ENCODE data around the gene HEYL. TPM values are rescaled to one million over a fixed set of nuclear protein-coding genes. Genes with fewer than 3 reads are reported as not detected.
A peak's percentile ranks its signal among the peaks of the same experiment; 100 is the strongest.

HEYL gene
- total RNA-seq, 2 donors from 2014 or later = 28.1 to 35.4 TPM

DNA sequence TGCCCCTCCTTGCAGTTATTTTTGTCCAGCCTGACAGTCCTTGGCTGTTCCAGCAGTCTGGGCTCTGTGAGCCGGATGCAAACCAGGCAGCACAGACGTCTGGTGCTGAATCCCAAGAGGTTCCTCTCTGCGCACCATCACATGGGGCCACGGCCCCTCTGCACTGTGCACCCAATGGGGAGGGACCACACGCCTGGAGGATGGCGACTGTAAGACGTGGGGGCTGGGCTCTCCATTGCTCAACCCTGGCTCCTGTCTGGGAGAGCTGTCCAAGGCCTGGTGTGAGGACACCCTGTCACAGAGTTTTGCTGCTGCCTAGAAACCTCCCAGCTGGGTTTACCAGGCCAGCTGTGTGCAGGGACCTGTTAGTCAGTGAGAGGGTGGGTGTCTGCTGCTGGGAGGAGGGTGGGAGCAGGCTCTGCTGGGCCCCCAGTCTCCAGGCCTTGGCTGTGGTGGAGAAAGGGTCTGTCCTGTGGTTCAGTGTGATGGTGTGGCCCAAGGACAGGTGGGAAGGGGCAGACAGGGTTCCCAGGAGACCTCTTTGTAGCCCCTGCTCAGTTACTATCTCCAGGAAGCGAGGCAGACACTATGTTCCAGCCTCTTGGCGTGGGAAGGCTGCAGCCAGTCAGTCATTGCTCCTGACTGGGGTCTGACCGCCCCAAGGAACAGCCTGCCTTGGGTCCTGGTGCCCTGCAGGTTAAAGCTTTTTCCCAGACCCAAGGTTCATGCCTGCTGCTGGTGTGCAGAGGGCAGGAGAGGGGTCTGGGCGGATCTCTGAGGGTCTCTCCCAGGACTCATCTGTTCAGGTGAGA, 13.8 kb downstream of the HEYL start:
- TF ChIP-seq, protein P1, sequence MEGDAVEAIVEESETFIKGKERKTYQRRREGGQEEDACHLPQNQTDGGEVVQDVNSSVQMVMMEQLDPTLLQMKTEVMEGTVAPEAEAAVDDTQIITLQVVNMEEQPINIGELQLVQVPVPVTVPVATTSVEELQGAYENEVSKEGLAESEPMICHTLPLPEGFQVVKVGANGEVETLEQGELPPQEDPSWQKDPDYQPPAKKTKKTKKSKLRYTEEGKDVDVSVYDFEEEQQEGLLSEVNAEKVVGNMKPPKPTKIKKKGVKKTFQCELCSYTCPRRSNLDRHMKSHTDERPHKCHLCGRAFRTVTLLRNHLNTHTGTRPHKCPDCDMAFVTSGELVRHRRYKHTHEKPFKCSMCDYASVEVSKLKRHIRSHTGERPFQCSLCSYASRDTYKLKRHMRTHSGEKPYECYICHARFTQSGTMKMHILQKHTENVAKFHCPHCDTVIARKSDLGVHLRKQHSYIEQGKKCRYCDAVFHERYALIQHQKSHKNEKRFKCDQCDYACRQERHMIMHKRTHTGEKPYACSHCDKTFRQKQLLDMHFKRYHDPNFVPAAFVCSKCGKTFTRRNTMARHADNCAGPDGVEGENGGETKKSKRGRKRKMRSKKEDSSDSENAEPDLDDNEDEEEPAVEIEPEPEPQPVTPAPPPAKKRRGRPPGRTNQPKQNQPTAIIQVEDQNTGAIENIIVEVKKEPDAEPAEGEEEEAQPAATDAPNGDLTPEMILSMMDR (IDR thresholded peaks at IDR 0.05) = no peak
- no peaks in the 10 kb centered on the region for H3K9me3 ChIP-seq
- peaks cover 0 to 54% of the 10 kb centered on the region in 2 donors for H3K4me1 ChIP-seq
- peak; percentile 95 for DNase-seq (ENCODE audit: low spot score)
- H3K4me3 ChIP-seq = no peak overlapping the region
- peaks cover 44% of the 10 kb centered on the region for H3K36me3 ChIP-seq
- no peaks in the 10 kb centered on the region for H3K27me3 ChIP-seq
- H3K27ac ChIP-seq = peak overlapping the region; percentile 76 to 80

DNA sequence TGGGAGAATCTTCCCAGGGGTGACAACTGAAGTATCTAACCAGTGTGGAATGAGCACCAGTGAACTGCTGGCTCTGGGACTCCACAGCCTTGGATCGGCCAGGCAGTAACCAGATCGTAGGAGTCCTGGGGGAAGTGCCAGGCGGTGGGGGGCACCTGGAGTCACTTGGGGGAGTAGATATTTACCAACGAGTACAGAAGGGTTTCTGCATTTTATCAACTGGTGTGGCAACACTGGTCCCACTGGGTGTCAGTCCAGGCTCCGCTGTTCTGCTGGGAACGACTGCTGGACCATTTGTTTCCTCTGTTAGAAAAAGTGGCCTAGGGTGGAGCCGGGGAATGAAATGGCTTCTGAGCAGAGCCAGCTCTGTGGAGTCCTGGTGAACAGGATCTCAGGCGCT, 14.4 kb downstream of the HEYL start:
- DNase-seq (ENCODE audit: low spot score) = no peak
- Histone ChIP-seq H3K4me1 (peaks cover 0 to 54% of the 10 kb centered on the region in 2 donors), H3K27me3 (no peaks in the 10 kb centered on the region), H3K9me3 (no peaks in the 10 kb centered on the region), H3K27ac (peak overlapping the region; percentile 76 to 80), H3K4me3 (no peak overlapping the region), H3K36me3 (peaks cover 37% of the 10 kb centered on the region)
- TF ChIP-seq, protein P1 (IDR thresholded peaks at IDR 0.05) = no peak

DNA sequence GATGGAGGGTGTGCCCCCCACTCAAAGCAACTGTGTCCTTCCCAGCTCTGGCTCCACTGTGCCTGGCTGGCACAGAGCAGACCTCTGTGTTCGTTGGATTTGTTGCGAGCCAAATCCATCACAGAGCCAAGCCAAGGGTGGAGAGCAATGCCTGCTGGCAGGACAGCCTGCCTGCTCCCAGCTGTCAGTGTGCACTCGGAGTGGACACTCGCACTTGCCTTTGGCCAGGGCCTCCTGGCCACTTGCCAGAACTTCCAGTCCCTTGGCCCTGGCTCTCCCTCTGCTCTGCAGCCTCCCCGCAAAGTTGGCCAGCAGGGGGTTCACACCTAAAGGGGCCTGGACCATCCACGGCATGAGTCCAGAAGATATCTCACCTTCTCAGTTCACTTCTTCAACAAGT, 16.4 kb downstream of the HEYL start:
- no peak for DNase-seq (ENCODE audit: low spot score)
- TF ChIP-seq, protein P1 (IDR thresholded peaks at IDR 0.05) = no peak
- Histone ChIP-seq H3K9me3 (no peaks in the 10 kb centered on the region), H3K4me1 (peaks cover 0 to 54% of the 10 kb centered on the region in 2 donors), H3K27me3 (no peaks in the 10 kb centered on the region), H3K27ac (peak overlapping the region; percentile 29 to 55), H3K36me3 (peaks cover 18% of the 10 kb centered on the region), H3K4me3 (no peak overlapping the region)

DNA sequence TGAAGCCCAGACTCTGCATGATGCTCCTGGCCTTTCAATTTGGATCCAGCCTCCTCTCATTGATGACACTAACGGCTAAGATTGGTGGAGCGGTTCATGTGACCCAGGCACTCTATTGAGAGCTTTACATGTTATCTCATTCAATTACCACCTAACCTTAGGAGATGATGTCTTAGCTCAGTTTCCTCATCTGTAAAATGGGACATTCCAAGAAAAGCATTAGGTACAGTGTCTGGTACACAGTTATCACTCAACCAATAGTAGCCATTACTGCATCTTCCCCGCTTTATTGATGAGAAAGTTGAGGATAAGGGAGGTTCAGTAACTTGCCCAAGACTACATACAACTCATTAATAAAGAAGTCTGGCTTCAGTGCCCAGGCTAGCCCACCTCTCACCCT, 17.0 kb downstream of the HEYL start:
- H3K4me1 ChIP-seq = peaks cover 0 to 49% of the 10 kb centered on the region in 2 donors
- peak overlapping the region; percentile 29 to 55 for H3K27ac ChIP-seq
- H3K4me3 ChIP-seq = no peak overlapping the region
- H3K9me3 ChIP-seq = no peaks in the 10 kb centered on the region
- TF ChIP-seq, protein P1 (IDR thresholded peaks at IDR 0.05) = no peak
- DNase-seq (ENCODE audit: low spot score) = no peak
- H3K27me3 ChIP-seq = no peaks in the 10 kb centered on the region
- H3K36me3 ChIP-seq = peaks cover 12% of the 10 kb centered on the region

DNA sequence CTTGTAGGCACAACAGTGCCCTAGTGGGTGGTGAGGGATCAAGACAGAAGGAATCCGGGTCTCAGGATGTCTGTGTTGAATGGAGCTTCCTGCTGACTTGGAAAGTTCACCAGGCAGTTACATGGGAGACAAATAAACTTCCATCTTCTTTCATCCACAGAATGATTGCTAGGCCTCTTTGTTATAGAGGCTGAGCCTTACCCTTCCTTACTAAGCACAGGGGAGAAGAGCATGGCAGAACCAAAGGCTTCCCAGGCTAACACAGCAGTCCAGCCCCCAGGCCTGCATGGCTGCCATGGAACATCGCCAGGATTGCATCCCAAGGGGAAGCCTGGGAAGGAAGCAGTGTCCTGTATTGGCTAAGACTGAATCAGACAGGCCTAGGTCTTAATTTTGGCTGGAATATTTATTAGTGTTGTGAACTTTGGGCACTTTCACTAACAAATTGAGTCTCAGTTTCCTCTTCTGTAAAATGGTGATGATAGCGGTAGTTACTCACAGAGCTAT, 18.7 kb downstream of the HEYL start:
- no peak overlapping the region for H3K4me3 ChIP-seq
- H3K9me3 ChIP-seq = no peaks in the 10 kb centered on the region

More for the DNA sequence above, 18.7 kb downstream of the HEYL start:
- Histone ChIP-seq H3K36me3 (no peaks in the 10 kb centered on the region), H3K27ac (no peak overlapping the region), H3K27me3 (no peaks in the 10 kb centered on the region), H3K4me1 (peaks cover 0 to 32% of the 10 kb centered on the region in 2 donors)
- TF ChIP-seq, protein P1 (IDR thresholded peaks at IDR 0.05) = no peak
- no peak for DNase-seq (ENCODE audit: low spot score)

Data from right atrium auricular region (tissue), 2 donors.